ENCODE measurements around the gene KAT2B.

- TF ChIP-seq EZH2phosphoT487 (IDR thresholded peaks at IDR 0.05; ENCODE audit: low read depth) = no peak
- no peak for TF ChIP-seq CTCF (IDR thresholded peaks at IDR 0.05; ENCODE audit: low read depth, low read length)
Observed at GRCh38 chr3:20173844-20174410, 133.7 kb downstream of the KAT2B start.
